PFSK-1 (cell line): ENCODE data around the gene GPD1L.

Experiments
- POLR2AphosphoS5 ChIP-seq: IDR thresholded peaks from 2 replicates; pipeline ENCODE4 v1.6.1; 2012; ENCODE audit warnings: low read depth, mild to moderate bottlenecking, control low read depth, low read length, moderate library complexity
- REST ChIP-seq, 2 experiments: IDR thresholded peaks; 2 replicates each; pipeline versions ENCODE4 v1.6.1 to v1.8.0; 2011 to 2012; ENCODE audit warnings: low read depth in 2 of 2, low read length in 2 of 2, control low read depth in 1 of 2, inconsistent platforms in 1 of 2, mild to moderate bottlenecking in 1 of 2, moderate library complexity in 1 of 2; ENCODE audit not compliant: insufficient read depth in 1 of 2
- SIN3A ChIP-seq: IDR thresholded peaks from 2 replicates; pipeline ENCODE4 v1.6.1; 2012; ENCODE audit warnings: mild to moderate bottlenecking, low read length, moderate library complexity, borderline replicate concordance; ENCODE audit not compliant: insufficient read depth
- TAF1 ChIP-seq: IDR thresholded peaks from 2 replicates; pipeline ENCODE4 v1.6.1; 2012; ENCODE audit warnings: low read length, control low read depth, borderline replicate concordance; ENCODE audit not compliant: insufficient read depth

- TF ChIP-seq REST (IDR thresholded peaks at IDR 0.05; ENCODE audit: insufficient read depth in 1 of 2, low read depth in 2 of 2, low read length in 2 of 2) = no peak
- no peak for TF ChIP-seq TAF1
- no peak for TF ChIP-seq POLR2AphosphoS5
- no peak for TF ChIP-seq SIN3A
These were observed 70.7 kb downstream of the GPD1L start for GRCh38 chr3:32176989-32177701.
